Mammary epithelial cell (primary cell): Measurements from ENCODE around the gene GABRB2.

Experiments used
- CTCF ChIP-seq, 2 donors: IDR thresholded peaks in 1 of 2; conservative IDR thresholded peaks in 1 of 2; 2 replicates each; pipeline ENCODE4 v1.5.1; 2011 to 2012; ENCODE audit warnings: inconsistent platforms in 2 of 2, low read length in 2 of 2, mild to moderate bottlenecking in 2 of 2, control low read depth in 1 of 2, low read depth in 1 of 2; ENCODE audit not compliant: insufficient read depth in 1 of 2; ENCODE audit errors: extremely low read depth in 1 of 2
- EZH2 ChIP-seq: IDR thresholded peaks from 2 replicates; pipeline ENCODE4 v1.6.1; 2012; ENCODE audit warnings: low read length, inconsistent platforms, borderline replicate concordance

- TF ChIP-seq CTCF (conservative IDR thresholded peaks at IDR 0.05 in 1 of 2, IDR thresholded peaks at IDR 0.05 in 1 of 2; ENCODE audit: extremely low read depth in 1 of 2, insufficient read depth in 1 of 2, low read depth in 1 of 2, low read length in 2 of 2) (no peak), EZH2 (no peak)
Observed at GRCh38 chr5:161288071-161288470, 258.5 kb downstream of the GABRB2 start.
